A549 (cell line): Measurements from ENCODE around the gene ACTRT2. TPM values are rescaled to one million over a fixed set of nuclear protein-coding genes. Genes with fewer than 3 reads are reported as not detected.

Experiments
- ATAC-seq, 2 experiments: fragments of 200-7000 bp in 1 of 2; fragments of >200 bp in 1 of 2; cut with Nextera tagmentation in 1 of 2; cut with Tn5 transposase in 1 of 2; 3 replicates each; pipeline versions ENCODE4 v1.8.0 to v1.9.1; 2018 to 2020; ENCODE audit warnings: mild to moderate bottlenecking in 1 of 2, moderate library complexity in 1 of 2
- CTCF ChIA-PET: fragments of 300-600 bp; sonication (Branson Sonifier 250); formaldehyde crosslinking; extraction: SDS; loops from one replicate; lab custom pipeline; 2021; ENCODE audit warnings: antibody characterized with exemption, inconsistent platforms; lab: Yijun Ruan, JAX
- POLR2A ChIA-PET: fragments of 350-600 bp; formaldehyde crosslinking; extraction: SDS; loops from one replicate; lab custom pipeline; 2021; ENCODE audit warnings: antibody characterized with exemption, inconsistent platforms; lab: Yijun Ruan, JAX
- DNase-seq, 2 experiments: peaks; one replicate each; pipeline versions ENCODE4 v3.0.0 to v3.0.0-alpha.2; 2011 to 2016; ENCODE audit warnings: low read depth in 1 of 2, low spot score in 1 of 2
- FAIRE-seq: peaks from 2 replicates; lab custom pipeline; 2011; peaks lifted over from hg19 to GRCh38; lab: Jason Lieb, UNC
- H3K27ac ChIP-seq, 2 experiments: fragments of >200 bp; sonication (Bioruptor Twin); formaldehyde crosslinking; 3 replicates each; pipeline ENCODE4 v1.5.1; 2016 to 2017
- H3K4me1 ChIP-seq: fragments of >200 bp; sonication (Bioruptor Twin); formaldehyde crosslinking; 3 replicates; pipeline ENCODE4 v1.6.1; 2016
- H3K4me2 ChIP-seq: fragments of >200 bp; sonication (Bioruptor Twin); formaldehyde crosslinking; 3 replicates; pipeline ENCODE4 v1.6.1; 2016
- H3K4me3 ChIP-seq: fragments of >200 bp; sonication (Bioruptor Twin); formaldehyde crosslinking; 3 replicates; pipeline ENCODE4 v1.5.1; 2016
- H3K9me3 ChIP-seq: fragments of >200 bp; sonication (Bioruptor Twin); formaldehyde crosslinking; 3 replicates; pipeline ENCODE4 v1.6.1; 2016
- ATOH8 ChIP-seq: fragments of 250-450 bp; sonication (Bioruptor Pico); IDR thresholded peaks from 2 replicates; pipeline ENCODE4 v1.5.0; 2020; ENCODE audit warnings: low read depth, mild to moderate bottlenecking, moderate library complexity
- BHLHE40 ChIP-seq: IDR thresholded peaks from 2 replicates; pipeline ENCODE4 v1.6.1; 2012; ENCODE audit warnings: low read depth, low read length, inconsistent platforms
- CBX2 ChIP-seq: fragments of 200-600 bp; sonication (generic); IDR thresholded peaks from 2 replicates; pipeline ENCODE4 v1.6.1; 2016; ENCODE audit warnings: low read depth, mild to moderate bottlenecking, borderline replicate concordance
- CBX8 ChIP-seq: fragments of 200-600 bp; sonication (generic); IDR thresholded peaks from 2 replicates; pipeline ENCODE4 v1.6.1; 2016
- CEBPB ChIP-seq, 2 experiments: fragments of >200 bp in 1 of 2; sonication (Bioruptor Twin) in 1 of 2; formaldehyde crosslinking in 1 of 2; IDR thresholded peaks; 2 replicates each; pipeline ENCODE4 v1.6.1; 2012 to 2016
- CHD2 ChIP-seq: fragments of 150-350 bp; IDR thresholded peaks from 2 replicates; pipeline ENCODE4 v1.6.1; 2014; ENCODE audit warnings: low read length; ENCODE audit not compliant: partially characterized antibody
- CHD4 ChIP-seq: fragments of 200-600 bp; sonication (generic); IDR thresholded peaks from 2 replicates; pipeline ENCODE4 v1.6.1; 2016; ENCODE audit warnings: antibody characterized with exemption, mild to moderate bottlenecking, borderline replicate concordance
- E2F6 ChIP-seq: IDR thresholded peaks from 2 replicates; pipeline ENCODE4 v1.6.1; 2012; ENCODE audit warnings: low read depth, borderline replicate concordance
- EHMT2 ChIP-seq: fragments of 200-600 bp; sonication (generic); IDR thresholded peaks from 2 replicates; pipeline ENCODE4 v1.6.1; 2016; ENCODE audit warnings: antibody characterized with exemption, low read depth, mild to moderate bottlenecking, moderate library complexity
- FOXS1 ChIP-seq: fragments of 250-450 bp; sonication (Bioruptor Pico); IDR thresholded peaks from 2 replicates; pipeline ENCODE4 v1.5.0; 2020; ENCODE audit warnings: mild to moderate bottlenecking, moderate library complexity
- HES2 ChIP-seq: fragments of >200 bp; sonication (Bioruptor Twin); formaldehyde crosslinking; IDR thresholded peaks from 2 replicates; pipeline ENCODE4 v1.6.1; 2016
- HEYL ChIP-seq: fragments of 250-450 bp; sonication (Bioruptor Pico); IDR thresholded peaks from 2 replicates; pipeline ENCODE4 v1.8.0; 2021; ENCODE audit warnings: mild to moderate bottlenecking, moderate library complexity
- HMGXB4 ChIP-seq: fragments of 250-450 bp; sonication (Bioruptor Pico); IDR thresholded peaks from 2 replicates; pipeline ENCODE4 v1.5.0; 2021; ENCODE audit warnings: mild to moderate bottlenecking, moderate library complexity, borderline replicate concordance
- JUN ChIP-seq, 2 experiments: fragments of >200 bp; sonication (Bioruptor Twin); formaldehyde crosslinking; IDR thresholded peaks; 2 replicates in 1 of 2; 3 replicates in 1 of 2; pipeline ENCODE4 v1.6.1; 2016 to 2017
- KDM5A ChIP-seq: fragments of 200-600 bp; sonication (generic); IDR thresholded peaks from 2 replicates; pipeline ENCODE4 v1.6.1; 2016; ENCODE audit warnings: antibody characterized with exemption, mild to moderate bottlenecking
- MAFK ChIP-seq: fragments of 450-650 bp; IDR thresholded peaks from 2 replicates; pipeline ENCODE4 v1.6.1; 2014; ENCODE audit not compliant: partially characterized antibody
- MYC ChIP-seq: IDR thresholded peaks from 2 replicates; pipeline ENCODE4 v1.6.1; 2012; ENCODE audit warnings: mild to moderate bottlenecking, inconsistent platforms, low read length, improper control_type of control experiment, borderline replicate concordance
- NPAS2 ChIP-seq: fragments of 250-450 bp; sonication (Bioruptor Pico); IDR thresholded peaks from 2 replicates; pipeline ENCODE4 v1.8.0; 2022; ENCODE audit warnings: mild to moderate bottlenecking, moderate library complexity, borderline replicate concordance
- NR3C1 ChIP-seq: fragments of >200 bp; sonication (Bioruptor Twin); formaldehyde crosslinking; IDR thresholded peaks from 3 replicates; pipeline ENCODE4 v1.6.1; 2017
- POLR2A ChIP-seq: IDR thresholded peaks from 2 replicates; pipeline ENCODE4 v1.6.1; 2012; ENCODE audit warnings: mild to moderate bottlenecking, low read length
- RAD21 ChIP-seq, 2 experiments: fragments of >200 bp in 1 of 2; sonication (Bioruptor Twin) in 1 of 2; formaldehyde crosslinking in 1 of 2; IDR thresholded peaks in 1 of 2; conservative IDR thresholded peaks in 1 of 2; 2 replicates in 1 of 2; 3 replicates in 1 of 2; pipeline ENCODE4 v1.6.1; 2012 to 2018; ENCODE audit warnings: inconsistent platforms in 1 of 2
- RARB ChIP-seq: fragments of 250-450 bp; sonication (Bioruptor Pico); IDR thresholded peaks from 2 replicates; pipeline ENCODE4 v1.8.0; 2021; ENCODE audit warnings: mild to moderate bottlenecking, moderate library complexity
- REST ChIP-seq: fragments of 200-600 bp; sonication (generic); IDR thresholded peaks from 2 replicates; pipeline ENCODE4 v1.6.1; 2016; ENCODE audit warnings: antibody characterized with exemption, mild to moderate bottlenecking, moderate library complexity
- SREBF2 ChIP-seq: fragments of 450-650 bp; IDR thresholded peaks from 2 replicates; pipeline ENCODE4 v1.6.1; 2014; ENCODE audit warnings: mild to moderate bottlenecking, moderate library complexity
- TP53 ChIP-seq: fragments of 250-450 bp; sonication (Bioruptor Pico); IDR thresholded peaks from 2 replicates; pipeline ENCODE4 v1.5.0; 2021; ENCODE audit warnings: mild to moderate bottlenecking, moderate library complexity
- ZFP36 ChIP-seq: fragments of 450-650 bp; IDR thresholded peaks from 2 replicates; pipeline ENCODE4 v1.6.1; 2014; ENCODE audit warnings: borderline replicate concordance; ENCODE audit not compliant: partially characterized antibody
- ZNF302 ChIP-seq: fragments of 250-450 bp; sonication (Bioruptor Pico); IDR thresholded peaks from 2 replicates; pipeline ENCODE4 v1.9.0; 2021; ENCODE audit warnings: inconsistent platforms, mild to moderate bottlenecking, moderate library complexity
- ZSCAN20 ChIP-seq: fragments of 250-450 bp; sonication (Bioruptor Pico); IDR thresholded peaks from 2 replicates; pipeline ENCODE4 v1.8.0; 2022; ENCODE audit warnings: mild to moderate bottlenecking, moderate library complexity
- WGBS: methylation state at CpG from one replicate; pipeline ENCODE4 v1.1.6; 2017; ENCODE audit errors: missing lambda C conversion rate; 5-methylcytosine and 5-hydroxymethylcytosine counted together
- polyA plus RNA-seq, 4 experiments: library from polyadenylated mRNA; depleted of rRNA in 3 of 4; stranded (reverse); fragments of >200 nt; fragmentation: RNase III in 1 of 4; extraction: RNeasy Plus Mini Kit Qiagen cat#74134 plus additional on column Dnase treatment in 1 of 4; gene quantifications; 2 replicates in 3 of 4; 3 replicates in 1 of 4; pipeline ENCODE4 v1.2.3, GENCODE V29; 2011 to 2017

The ACTRT2 gene
- polyA plus RNA-seq, 2 of the 4 experiments (the other 2 are of a cell fraction): not detected

GRCh38 chr1:2971609-2972008 is 49.7 kb upstream of the ACTRT2 start (continued):
- no peak for TF ChIP-seq REST
- TF ChIP-seq HES2: no peak

GRCh38 chr1:2972011-2972878 is 49.0 kb upstream of the ACTRT2 start:
- Histone ChIP-seq H3K4me3 (no peak overlapping the region), H3K4me2 (no peak overlapping the region), H3K4me1 (no peaks in the 10 kb centered on the region), H3K9me3 (no peaks in the 10 kb centered on the region), H3K27ac (no peak overlapping the region)
- FAIRE-seq (no peak), DNase-seq (no peak), ATAC-seq (no peak)
- WGBS: 11% methylated on average over 5 of the region's 27 CpGs
- TF ChIP-seq BHLHE40 (no peak), POLR2A (no peak), CEBPB (IDR thresholded peaks at IDR 0.05) (no peak), SREBF2 (no peak), E2F6 (no peak), HEYL (CRISPR knock-in tag) (no peak), RARB (CRISPR knock-in tag) (no peak), RAD21 (conservative IDR thresholded peaks at IDR 0.05 in 1 of 2, IDR thresholded peaks at IDR 0.05 in 1 of 2) (no peak), KDM5A (no peak), MAFK (no peak), HMGXB4 (no peak), NPAS2 (CRISPR knock-in tag) (no peak), FOXS1 (CRISPR knock-in tag) (no peak), NR3C1 (no peak)
- ChIA-PET POLR2A (no interaction called here), CTCF (interaction anchor here (1.5 kb wide), 1 partner anchor 40 kb away, joined by 3 read pairs; no protein-coding TSS in a partner anchor)

- Histone ChIP-seq H3K4me3 (no peak overlapping the region), H3K4me1 (no peaks in the 10 kb centered on the region), H3K27ac (no peak overlapping the region), H3K4me2 (no peak overlapping the region), H3K9me3 (no peaks in the 10 kb centered on the region)
- 9% methylated on average over 6 of the region's 14 CpGs for WGBS
- DNase-seq (no peak), ATAC-seq (no peak), FAIRE-seq (no peak)
- ChIA-PET CTCF (interaction anchor here (1.5 kb wide), 1 partner anchor 39 kb away, joined by 3 read pairs; no protein-coding TSS in a partner anchor), POLR2A (no interaction called here)
- TF ChIP-seq EHMT2 (no peak), TP53 (CRISPR knock-in tag) (no peak), CBX8 (no peak), ZSCAN20 (CRISPR knock-in tag) (no peak), CHD2 (no peak), CHD4 (no peak), CEBPB (IDR thresholded peaks at IDR 0.05) (no peak), ZFP36 (no peak), CBX2 (no peak), MYC (no peak), NR3C1 (no peak), HEYL (CRISPR knock-in tag) (no peak), ATOH8 (CRISPR knock-in tag) (no peak), JUN (IDR thresholded peaks at IDR 0.05) (no peak), ZNF302 (CRISPR knock-in tag) (no peak)
Measured at GRCh38 chr1:2972879-2973575, 48.2 kb upstream of the ACTRT2 start.
